Activated CD4-positive, alpha-beta memory T cell treated with anti-CD3 and anti-CD28 coated beads for 36 hours (primary cell): Measurements from ENCODE around the gene REV3L. TPM values are rescaled to one million over a fixed set of nuclear protein-coding genes. Genes with fewer than 3 reads are reported as not detected.
"Not testable (repeated sequence)": the region's sequence is repeated elsewhere in the genome, so short reads cannot be mapped to it uniquely, and the experiment has no call there.

Source experiments
- CTCF ChIA-PET: fragments of 350-600 bp; sonication (Branson Sonifier 250); formaldehyde crosslinking; loops from one replicate; lab custom pipeline; 2021; ENCODE audit warnings: antibody characterized with exemption, inconsistent platforms; lab: Charles Lee
- POLR2A ChIA-PET: fragments of 350-600 bp; sonication (Branson Sonifier 250); formaldehyde crosslinking; loops from one replicate; lab custom pipeline; 2021; ENCODE audit warnings: antibody characterized with exemption; lab: Charles Lee
- DNase-seq: peaks from one replicate; pipeline ENCODE4 v3.0.0-alpha.2; 2020
- H3K27ac Mint-ChIP-seq: one replicate; pipeline ENCODE4 v1.8.0; 2021; ENCODE audit warnings: mixed read lengths
- H3K27me3 Mint-ChIP-seq: one replicate; pipeline ENCODE4 v1.8.0; 2021; ENCODE audit warnings: mixed read lengths
- H3K36me3 Mint-ChIP-seq: one replicate; pipeline ENCODE4 v1.8.0; 2021; ENCODE audit warnings: mixed read lengths
- H3K4me1 Mint-ChIP-seq: one replicate; pipeline ENCODE4 v1.8.0; 2021; ENCODE audit warnings: low read depth, mixed read lengths
- H3K4me3 Mint-ChIP-seq: one replicate; pipeline ENCODE4 v1.8.0; 2021; ENCODE audit warnings: mild to moderate bottlenecking, mixed read lengths
- H3K9me3 Mint-ChIP-seq: one replicate; pipeline ENCODE4 v1.8.0; 2021; ENCODE audit warnings: mixed read lengths
- intact Hi-C: fragments of 100-400 bp; cut with micrococcal nuclease; formaldehyde crosslinking; loops from one replicate; pipeline ENCODE4 v1.15.1; 2023
- total RNA-seq, 2 experiments: library from RNA; stranded (reverse); gene quantifications; one replicate each; pipeline ENCODE4 v1.2.3, GENCODE V29; 2021

Gene REV3L
- total RNA-seq, 2 experiments from 2014 or later: 13.9 to 15.0 TPM

GRCh38 chr6:111478064-111478476 lies 4.9 kb downstream of the REV3L start:
- Mint-ChIP-seq H3K9me3 (no peaks in the 10 kb centered on the region), H3K27ac (no peak overlapping the region), H3K4me1 (peaks cover 43% of the 10 kb centered on the region), H3K27me3 (no peaks in the 10 kb centered on the region), H3K36me3 (peaks cover 5% of the 10 kb centered on the region), H3K4me3 (no peak overlapping the region)
- POLR2A ChIA-PET: interaction anchor here (0.6 to 2.0 kb wide), 3 partner anchors 24 to 219 kb away, joined by 3 to 12 read pairs (median 4); partner anchors contain the start of gene TRAF3IP2
- DNase-seq: no peak
- CTCF ChIA-PET: interaction anchor here (0.6 to 1.8 kb wide), 26 partner anchors 8 to 282 kb away, joined by 3 to 52 read pairs (median 4); partner anchors contain the start of gene TRAF3IP2
- intact Hi-C loops: loop anchor here (1.0 to 10.0 kb wide), 3 partner anchors 113 to 219 kb away; a partner anchor contains a TSS

- H3K4me1 Mint-ChIP-seq: peaks cover 49% of the 10 kb centered on the region
- H3K27me3 Mint-ChIP-seq: no peaks in the 10 kb centered on the region
- intact Hi-C loops: loop anchor here (10.0 kb wide), 1 partner anchor 113 kb away; no protein-coding TSS in a partner anchor
- H3K9me3 Mint-ChIP-seq: no peaks in the 10 kb centered on the region
- H3K27ac Mint-ChIP-seq: no peak overlapping the region
- ChIA-PET POLR2A (interaction anchor here (2.0 kb wide), 1 partner anchor 218 kb away, joined by 12 read pairs; a partner anchor contains a TSS), CTCF (interaction anchor here (1.1 to 1.8 kb wide), 3 partner anchors 21 to 218 kb away, joined by 6 to 52 read pairs (median 6); a partner anchor contains a TSS)
- no peak overlapping the region for H3K4me3 Mint-ChIP-seq
- DNase-seq: no peak
- H3K36me3 Mint-ChIP-seq: peaks cover 5% of the 10 kb centered on the region
Observed at GRCh38 chr6:111477481-111477938, 5.5 kb downstream of the REV3L start.

GRCh38 chr6:111476061-111476460 lies 7.0 kb downstream of the REV3L start:
- H3K9me3 Mint-ChIP-seq, H3K27me3 Mint-ChIP-seq, DNase-seq, POLR2A ChIA-PET, H3K36me3 Mint-ChIP-seq, CTCF ChIA-PET, H3K27ac Mint-ChIP-seq, H3K4me3 Mint-ChIP-seq: not testable (repeated sequence)
- intact Hi-C loops: loop anchor here (10.0 kb wide), 1 partner anchor 111 kb away; no protein-coding TSS in a partner anchor
- peaks cover 53% of the 10 kb centered on the region for H3K4me1 Mint-ChIP-seq

DNA sequence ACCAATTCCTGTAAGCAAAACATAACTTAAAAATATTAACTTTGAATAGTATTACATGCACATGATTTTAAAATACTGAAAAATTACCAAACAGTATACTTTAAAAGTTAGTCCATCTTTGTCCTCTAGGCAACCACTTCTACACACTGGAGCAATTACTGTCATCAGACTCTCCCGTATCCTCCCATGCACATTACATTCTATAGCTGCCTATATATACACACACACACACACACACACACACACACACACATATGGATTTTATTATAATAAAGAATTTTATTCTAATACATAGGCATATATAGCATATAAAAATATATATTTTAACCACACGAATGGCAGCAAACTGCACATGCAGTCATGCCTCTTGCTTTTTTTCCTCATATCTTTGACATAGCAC lies 8.2 kb downstream of the REV3L start:
- CTCF ChIA-PET: no interaction called here
- Mint-ChIP-seq H3K4me1 (peaks cover 47% of the 10 kb centered on the region), H3K4me3 (no peak overlapping the region), H3K9me3 (no peaks in the 10 kb centered on the region), H3K27ac (no peak overlapping the region), H3K27me3 (no peaks in the 10 kb centered on the region), H3K36me3 (no peaks in the 10 kb centered on the region)
- intact Hi-C loops: loop anchor here (5.0 to 10.0 kb wide), 2 partner anchors 47 to 110 kb away; no protein-coding TSS in a partner anchor
- POLR2A ChIA-PET: no interaction called here
- DNase-seq: no peak

DNA sequence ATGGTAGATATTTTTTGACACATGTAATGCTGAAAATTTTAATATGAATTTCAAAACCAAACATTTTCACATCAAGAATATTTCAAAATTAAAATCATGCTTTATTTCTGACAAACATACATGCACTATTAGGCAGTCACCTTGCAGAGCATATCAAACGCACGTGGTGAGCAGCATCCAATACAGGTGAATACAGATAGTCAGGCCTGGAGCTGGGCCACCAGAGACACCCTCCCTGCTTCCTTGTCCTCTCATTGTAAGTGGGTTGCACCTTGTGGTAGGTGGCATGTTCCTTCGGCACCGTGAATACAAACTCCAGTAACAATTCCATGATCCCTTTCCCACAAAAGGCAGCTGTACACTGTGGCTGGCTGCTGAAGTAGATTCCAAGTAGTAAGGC lies 8.9 kb downstream of the REV3L start:
- CTCF ChIA-PET: no interaction called here
- intact Hi-C loops: loop anchor here (5.0 to 10.0 kb wide), 2 partner anchors 47 to 109 kb away; no protein-coding TSS in a partner anchor
- POLR2A ChIA-PET: no interaction called here
- Mint-ChIP-seq H3K4me3 (no peak overlapping the region), H3K27ac (no peak overlapping the region), H3K27me3 (no peaks in the 10 kb centered on the region), H3K36me3 (peaks cover 3% of the 10 kb centered on the region), H3K4me1 (peaks cover 47% of the 10 kb centered on the region), H3K9me3 (no peaks in the 10 kb centered on the region)
- no peak for DNase-seq

DNA sequence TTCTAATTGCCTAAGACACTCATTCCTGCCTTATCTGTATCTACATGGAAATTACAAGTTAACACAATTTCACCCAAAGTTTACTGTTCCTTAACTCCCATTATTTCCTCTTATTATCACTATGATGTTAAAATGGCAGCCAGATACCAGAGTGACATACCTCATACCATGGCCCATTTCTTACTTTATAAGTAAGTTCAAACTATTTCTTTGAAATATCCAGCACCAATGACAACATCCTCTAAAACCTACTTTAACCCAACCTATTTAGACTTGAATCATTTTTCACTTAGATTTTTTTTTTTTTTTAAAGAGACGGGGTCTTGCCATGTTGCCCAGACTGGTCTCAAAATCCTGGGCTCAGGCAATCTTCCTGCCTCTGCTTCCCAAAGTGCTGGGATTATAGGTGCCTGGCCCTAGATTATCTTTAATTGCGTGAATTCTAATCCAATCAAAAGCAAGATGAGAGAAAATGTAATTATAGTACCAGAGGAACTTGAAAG lies 10.0 kb downstream of the REV3L start:
- ChIA-PET POLR2A (no interaction called here), CTCF (no interaction called here)
- DNase-seq: no peak
- Mint-ChIP-seq H3K27me3 (no peaks in the 10 kb centered on the region), H3K27ac (no peak overlapping the region), H3K36me3 (peaks cover 6% of the 10 kb centered on the region), H3K4me1 (peaks cover 49% of the 10 kb centered on the region), H3K9me3 (no peaks in the 10 kb centered on the region), H3K4me3 (no peak overlapping the region)
- intact Hi-C loops: loop anchor here (5.0 to 10.0 kb wide), 2 partner anchors 46 to 108 kb away; no protein-coding TSS in a partner anchor

DNA sequence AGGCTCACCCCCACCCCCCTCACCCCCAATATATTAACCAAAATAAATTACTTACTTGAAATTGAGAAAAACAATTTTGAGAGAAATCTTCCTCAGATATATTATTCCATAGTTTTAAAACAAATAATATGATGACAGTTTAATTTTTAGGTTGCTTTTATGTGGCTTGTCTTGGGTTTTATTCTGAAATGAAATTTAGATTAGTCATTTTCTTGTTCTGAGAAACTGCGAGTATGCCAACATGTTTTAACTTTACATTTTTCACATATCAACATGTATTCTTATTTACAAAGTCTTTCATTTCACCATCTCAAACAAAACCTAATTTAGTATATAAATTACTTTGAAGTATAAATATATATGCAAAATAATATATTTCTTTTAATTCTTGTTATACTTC lies 11.1 kb downstream of the REV3L start:
- H3K4me3 Mint-ChIP-seq: no peak overlapping the region
- H3K36me3 Mint-ChIP-seq: peaks cover 6% of the 10 kb centered on the region
- DNase-seq: no peak
- H3K4me1 Mint-ChIP-seq: peaks cover 40% of the 10 kb centered on the region
- intact Hi-C loops: loop anchor here (5.0 to 10.0 kb wide), 2 partner anchors 45 to 107 kb away; no protein-coding TSS in a partner anchor
- H3K27ac Mint-ChIP-seq: no peak overlapping the region
- POLR2A ChIA-PET: no interaction called here
- no peaks in the 10 kb centered on the region for H3K9me3 Mint-ChIP-seq
- no peaks in the 10 kb centered on the region for H3K27me3 Mint-ChIP-seq
- CTCF ChIA-PET: no interaction called here

GRCh38 chr6:111471533-111471932 lies 11.5 kb downstream of the REV3L start:
- peaks cover 6% of the 10 kb centered on the region for H3K36me3 Mint-ChIP-seq
- no peak overlapping the region for H3K4me3 Mint-ChIP-seq
- ChIA-PET POLR2A (no interaction called here), CTCF (no interaction called here)
- no peak overlapping the region for H3K27ac Mint-ChIP-seq
- H3K27me3 Mint-ChIP-seq: no peaks in the 10 kb centered on the region
- H3K9me3 Mint-ChIP-seq: no peaks in the 10 kb centered on the region
- intact Hi-C loops: loop anchor here (5.0 to 10.0 kb wide), 2 partner anchors 44 to 107 kb away; no protein-coding TSS in a partner anchor
- no peak for DNase-seq
- peaks cover 40% of the 10 kb centered on the region for H3K4me1 Mint-ChIP-seq

DNA sequence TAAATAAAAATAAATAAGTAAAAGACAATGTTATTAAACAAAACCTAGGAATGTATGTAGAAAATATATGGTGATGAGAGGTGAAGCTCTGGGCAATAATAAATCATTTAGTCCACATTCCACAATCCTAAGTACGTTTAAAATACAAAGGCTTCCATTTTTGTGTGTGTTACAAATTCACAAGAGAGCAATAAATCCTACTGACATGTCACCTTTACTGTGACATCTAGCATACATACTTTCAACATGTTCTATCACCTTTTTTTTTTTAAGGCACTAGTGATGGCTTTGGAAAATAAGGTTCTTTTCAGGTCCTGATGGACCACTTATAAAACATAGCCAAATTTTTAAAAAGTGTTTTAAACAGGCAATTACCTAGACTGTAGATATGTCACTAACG lies 12.0 kb downstream of the REV3L start:
- Mint-ChIP-seq H3K4me1 (peaks cover 40% of the 10 kb centered on the region), H3K9me3 (no peaks in the 10 kb centered on the region), H3K36me3 (peaks cover 6% of the 10 kb centered on the region), H3K4me3 (no peak overlapping the region), H3K27me3 (no peaks in the 10 kb centered on the region), H3K27ac (no peak overlapping the region)
- ChIA-PET CTCF (no interaction called here), POLR2A (no interaction called here)
- no peak for DNase-seq
- intact Hi-C loops: loop anchor here (5.0 to 10.0 kb wide), 2 partner anchors 44 to 106 kb away; no protein-coding TSS in a partner anchor

GRCh38 chr6:111469543-111469942 lies 13.5 kb downstream of the REV3L start:
- no peak overlapping the region for H3K4me3 Mint-ChIP-seq
- H3K4me1 Mint-ChIP-seq: peaks cover 37% of the 10 kb centered on the region
- no peak for DNase-seq
- no peak overlapping the region for H3K27ac Mint-ChIP-seq
- H3K36me3 Mint-ChIP-seq: peaks cover 6% of the 10 kb centered on the region
- H3K27me3 Mint-ChIP-seq: no peaks in the 10 kb centered on the region
- ChIA-PET CTCF (interaction anchor here (0.5 kb wide), 1 partner anchor 9 kb away, joined by 3 read pairs; no protein-coding TSS in a partner anchor), POLR2A (no interaction called here)
- no peaks in the 10 kb centered on the region for H3K9me3 Mint-ChIP-seq
- intact Hi-C loops: no loop called here

DNA sequence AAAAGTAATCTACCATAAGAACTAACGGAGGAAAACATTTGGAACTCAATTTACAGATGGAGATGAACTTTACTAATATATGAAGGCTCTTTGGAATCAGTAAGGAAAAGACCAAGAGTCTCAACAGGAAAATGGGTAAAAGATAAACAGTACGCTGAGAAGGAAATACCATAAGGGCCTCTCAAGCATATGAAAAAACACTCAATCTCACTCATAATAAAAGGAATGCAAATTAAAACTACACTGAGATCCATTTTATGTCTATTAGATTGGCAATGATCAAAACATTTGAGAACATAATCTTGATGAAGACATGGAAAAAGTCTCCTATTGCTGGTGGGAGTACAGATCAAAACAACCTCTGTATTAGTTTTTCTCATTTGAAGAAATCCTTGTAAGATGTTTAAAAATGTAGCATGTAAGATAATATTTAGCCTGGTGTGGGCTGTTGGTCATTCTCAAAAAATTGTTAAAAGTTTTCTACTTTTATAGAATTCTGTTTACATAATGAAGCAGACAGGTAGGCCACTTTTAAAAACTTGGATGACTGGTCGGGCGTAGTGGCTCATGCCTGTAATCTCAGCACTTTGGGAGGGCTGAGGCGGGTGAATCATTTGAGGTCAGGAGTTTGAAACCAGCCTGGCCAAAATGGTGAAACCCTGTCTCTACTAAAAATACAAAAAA lies 14.5 kb downstream of the REV3L start:
- Mint-ChIP-seq H3K4me1 (peaks cover 36% of the 10 kb centered on the region), H3K27me3 (no peaks in the 10 kb centered on the region), H3K27ac (no peak overlapping the region), H3K36me3 (peaks cover 6% of the 10 kb centered on the region), H3K9me3 (no peaks in the 10 kb centered on the region), H3K4me3 (no peak overlapping the region)
- DNase-seq: peak; percentile 45
- CTCF ChIA-PET: no interaction called here
- POLR2A ChIA-PET: no interaction called here
- intact Hi-C loops: no loop called here

- CTCF ChIA-PET: no interaction called here
- POLR2A ChIA-PET: no interaction called here
- Mint-ChIP-seq H3K4me1 (peaks cover 27% of the 10 kb centered on the region), H3K4me3 (no peak overlapping the region), H3K9me3 (peaks cover 8% of the 10 kb centered on the region), H3K36me3 (peaks cover 15% of the 10 kb centered on the region), H3K27ac (no peak overlapping the region), H3K27me3 (no peaks in the 10 kb centered on the region)
- intact Hi-C loops: no loop called here
- no peak for DNase-seq
Observed at GRCh38 chr6:111464184-111464583, 18.8 kb downstream of the REV3L start.
